GM18873 (cell line): ENCODE measurements around the gene TTYH3.
"Not testable (repeated sequence)": the region's sequence is repeated elsewhere in the genome, so short reads cannot be mapped to it uniquely, and the experiment has no call there.

Source experiments
- ATAC-seq: cut with Tn5 transposase; IDR thresholded peaks from one replicate; pipeline ENCODE4 v1.9.1; 2021; ENCODE audit warnings: mild to moderate bottlenecking, moderate library complexity, moderate number of reproducible peaks; ENCODE audit not compliant: unreplicated experiment, low FRiP score

The TTYH3 gene

GRCh38 chr7:2602406-2603043 lies 29.3 kb upstream of the TTYH3 start:
- no peak for ATAC-seq

GRCh38 chr7:2603044-2603965 lies 28.5 kb upstream of the TTYH3 start:
- ATAC-seq, result no peak

- no peak for ATAC-seq
Observed at GRCh38 chr7:2604608-2605174, 27.1 kb upstream of the TTYH3 start.

GRCh38 chr7:2605608-2606538 lies 25.9 kb upstream of the TTYH3 start:
- no peak for ATAC-seq

- ATAC-seq, result no peak
Observed at GRCh38 chr7:2606539-2606936, 25.2 kb upstream of the TTYH3 start.

GRCh38 chr7:2607122-2607922 lies 24.5 kb upstream of the TTYH3 start:
- no peak for ATAC-seq

GRCh38 chr7:2607923-2608904 lies 23.6 kb upstream of the TTYH3 start:
- no peak for ATAC-seq

GRCh38 chr7:2608921-2609411 lies 22.8 kb upstream of the TTYH3 start:
- ATAC-seq, result no peak

- not testable (repeated sequence) for ATAC-seq
Observed at GRCh38 chr7:2609646-2610045, 22.1 kb upstream of the TTYH3 start.

GRCh38 chr7:2610466-2610865 lies 21.3 kb upstream of the TTYH3 start:
- ATAC-seq, result no peak

- no peak for ATAC-seq
Observed at GRCh38 chr7:2610898-2611297, 20.9 kb upstream of the TTYH3 start.

- no peak for ATAC-seq
Observed at GRCh38 chr7:2611401-2611800, 20.4 kb upstream of the TTYH3 start.

GRCh38 chr7:2611922-2612321 lies 19.9 kb upstream of the TTYH3 start:
- ATAC-seq, result no peak

- no peak for ATAC-seq
Observed at GRCh38 chr7:2612445-2613097, 19.2 kb upstream of the TTYH3 start.

- ATAC-seq, result no peak
Observed at GRCh38 chr7:2613098-2613930, 18.5 kb upstream of the TTYH3 start.

GRCh38 chr7:2613931-2614600 lies 17.7 kb upstream of the TTYH3 start:
- ATAC-seq, result no peak
